HG03469 (cell line): ENCODE measurements around the gene POLR3E.
"Not testable (repeated sequence)": the region's sequence is repeated elsewhere in the genome, so short reads cannot be mapped to it uniquely, and the experiment has no call there.

Experiments
- ATAC-seq: cut with Tn5 transposase; IDR thresholded peaks from one replicate; pipeline ENCODE4 v1.9.1; 2021; ENCODE audit warnings: mild to moderate bottlenecking, moderate library complexity, moderate number of reproducible peaks; ENCODE audit not compliant: unreplicated experiment

The POLR3E gene

GRCh38 chr16:22328081-22328725 lies 31.0 kb downstream of the POLR3E start:
- ATAC-seq, result no peak

- ATAC-seq, result no peak
Observed at GRCh38 chr16:22329199-22329695, 32.0 kb downstream of the POLR3E start.

GRCh38 chr16:22330326-22330725 lies 33.1 kb downstream of the POLR3E start:
- no peak for ATAC-seq

GRCh38 chr16:22333457-22333994 lies 36.3 kb downstream of the POLR3E start:
- ATAC-seq, result no peak

- ATAC-seq, result no peak
Observed at GRCh38 chr16:22335668-22336246, 38.5 kb downstream of the POLR3E start.

GRCh38 chr16:22336581-22336980 lies 39.4 kb downstream of the POLR3E start:
- no peak for ATAC-seq

- no peak for ATAC-seq
Observed at GRCh38 chr16:22337045-22337444, 39.8 kb downstream of the POLR3E start.

- ATAC-seq, result no peak
Observed at GRCh38 chr16:22337849-22338635, 40.8 kb downstream of the POLR3E start.

- no peak for ATAC-seq
Observed at GRCh38 chr16:22340945-22341344, 43.7 kb downstream of the POLR3E start.

- ATAC-seq, result no peak
Observed at GRCh38 chr16:22342082-22342481, 44.9 kb downstream of the POLR3E start.

- ATAC-seq, result no peak
Observed at GRCh38 chr16:22346483-22346882, 49.3 kb downstream of the POLR3E start.

GRCh38 chr16:22347100-22347820 lies 50.1 kb downstream of the POLR3E start:
- no peak for ATAC-seq

GRCh38 chr16:22348291-22348690 lies 51.1 kb downstream of the POLR3E start:
- ATAC-seq, result no peak

- not testable (repeated sequence) for ATAC-seq
Observed at GRCh38 chr16:22351017-22351416, 53.8 kb downstream of the POLR3E start.

- no peak for ATAC-seq
Observed at GRCh38 chr16:22352140-22352539, 54.9 kb downstream of the POLR3E start.

GRCh38 chr16:22352723-22353122 lies 55.5 kb downstream of the POLR3E start:
- no peak for ATAC-seq

GRCh38 chr16:22353191-22353919 lies 56.1 kb downstream of the POLR3E start:
- ATAC-seq, result no peak

- no peak for ATAC-seq
Observed at GRCh38 chr16:22353933-22354541, 56.8 kb downstream of the POLR3E start.

GRCh38 chr16:22355487-22355908 lies 58.3 kb downstream of the POLR3E start:
- ATAC-seq, result no peak
